Testis (tissue), 2 donors: ENCODE data around the gene COL4A3.
"Not testable (repeated sequence)": the region's sequence is repeated elsewhere in the genome, so short reads cannot be mapped to it uniquely, and the experiment has no call there.

Experiments used
- POLR2A ChIP-seq: fragments of 450-650 bp; IDR thresholded peaks from one replicate; pipeline ENCODE4 v1.6.1; 2017; ENCODE audit warnings: antibody characterized with exemption, mild to moderate bottlenecking, moderate library complexity
- TF ChIP-seq, protein P1 (sequence below), 3 experiments: fragments of 450-650 bp in 2 of 3; fragments of 200-600 bp in 1 of 3; sonication (generic) in 1 of 3; IDR thresholded peaks; one replicate each; pipeline ENCODE4 v1.5.1; 2016 to 2019; ENCODE audit warnings: antibody characterized with exemption in 3 of 3, mild to moderate bottlenecking in 2 of 3, moderate library complexity in 1 of 3

DNA sequence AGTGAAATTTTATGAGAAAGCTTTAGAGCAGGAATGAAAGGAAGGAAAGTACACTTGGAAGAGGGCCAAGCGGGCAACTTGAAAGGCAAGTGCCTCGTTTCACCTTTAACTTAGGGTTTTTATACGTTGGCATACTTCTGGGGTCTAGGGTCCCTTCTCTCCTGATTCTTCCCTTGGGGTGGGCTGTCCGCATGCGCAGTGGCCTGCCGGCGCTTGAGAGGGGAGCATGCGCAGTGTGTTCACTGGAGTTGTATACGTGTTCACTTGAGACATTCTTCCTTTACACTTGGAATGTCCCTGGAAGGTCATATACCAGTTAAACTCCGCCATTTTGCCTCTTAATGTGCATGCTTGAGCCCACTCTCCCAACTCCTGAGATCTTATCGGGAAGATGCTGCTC, 7.4 kb downstream of the COL4A3 start:
- TF ChIP-seq, protein P1, sequence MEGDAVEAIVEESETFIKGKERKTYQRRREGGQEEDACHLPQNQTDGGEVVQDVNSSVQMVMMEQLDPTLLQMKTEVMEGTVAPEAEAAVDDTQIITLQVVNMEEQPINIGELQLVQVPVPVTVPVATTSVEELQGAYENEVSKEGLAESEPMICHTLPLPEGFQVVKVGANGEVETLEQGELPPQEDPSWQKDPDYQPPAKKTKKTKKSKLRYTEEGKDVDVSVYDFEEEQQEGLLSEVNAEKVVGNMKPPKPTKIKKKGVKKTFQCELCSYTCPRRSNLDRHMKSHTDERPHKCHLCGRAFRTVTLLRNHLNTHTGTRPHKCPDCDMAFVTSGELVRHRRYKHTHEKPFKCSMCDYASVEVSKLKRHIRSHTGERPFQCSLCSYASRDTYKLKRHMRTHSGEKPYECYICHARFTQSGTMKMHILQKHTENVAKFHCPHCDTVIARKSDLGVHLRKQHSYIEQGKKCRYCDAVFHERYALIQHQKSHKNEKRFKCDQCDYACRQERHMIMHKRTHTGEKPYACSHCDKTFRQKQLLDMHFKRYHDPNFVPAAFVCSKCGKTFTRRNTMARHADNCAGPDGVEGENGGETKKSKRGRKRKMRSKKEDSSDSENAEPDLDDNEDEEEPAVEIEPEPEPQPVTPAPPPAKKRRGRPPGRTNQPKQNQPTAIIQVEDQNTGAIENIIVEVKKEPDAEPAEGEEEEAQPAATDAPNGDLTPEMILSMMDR (IDR thresholded peaks at IDR 0.05) = not testable (repeated sequence)
- TF ChIP-seq POLR2A = not testable (repeated sequence)
